ENCODE results near the gene CYTH1.

The CYTH1 gene

DNA sequence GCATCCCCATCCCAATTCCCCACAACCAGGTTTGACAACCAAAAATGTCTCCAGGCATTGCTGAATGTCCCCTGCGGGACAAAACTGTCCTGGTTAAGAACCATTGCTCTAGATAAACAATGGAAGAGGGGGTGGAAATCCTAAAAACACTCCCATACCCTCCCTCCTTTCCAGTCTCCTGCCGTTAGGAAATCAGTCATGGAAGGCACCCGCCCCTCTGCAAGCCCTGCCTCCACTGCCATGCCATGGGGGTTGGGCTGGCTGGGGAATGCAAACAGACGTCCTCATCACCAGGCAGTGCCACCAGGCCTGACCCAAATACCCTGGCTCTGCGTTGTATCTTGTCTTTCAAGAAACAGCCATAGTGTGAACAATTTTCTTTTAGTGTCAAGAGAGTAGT is 57.5 kb downstream of the CYTH1 start (continued):
- TF ChIP-seq, protein P1, sequence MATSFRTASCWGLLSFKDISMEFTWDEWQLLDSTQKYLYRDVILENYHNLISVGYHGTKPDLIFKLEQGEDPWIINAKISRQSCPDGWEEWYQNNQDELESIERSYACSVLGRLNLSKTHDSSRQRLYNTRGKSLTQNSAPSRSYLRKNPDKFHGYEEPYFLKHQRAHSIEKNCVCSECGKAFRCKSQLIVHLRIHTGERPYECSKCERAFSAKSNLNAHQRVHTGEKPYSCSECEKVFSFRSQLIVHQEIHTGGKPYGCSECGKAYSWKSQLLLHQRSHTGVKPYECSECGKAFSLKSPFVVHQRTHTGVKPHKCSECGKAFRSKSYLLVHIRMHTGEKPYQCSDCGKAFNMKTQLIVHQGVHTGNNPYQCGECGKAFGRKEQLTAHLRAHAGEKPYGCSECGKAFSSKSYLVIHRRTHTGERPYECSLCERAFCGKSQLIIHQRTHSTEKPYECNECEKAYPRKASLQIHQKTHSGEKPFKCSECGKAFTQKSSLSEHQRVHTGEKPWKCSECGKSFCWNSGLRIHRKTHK (tag by site-specific recombination; IDR thresholded peaks at IDR 0.05), result no peak
- TF ChIP-seq ZSCAN16 (tag by site-specific recombination; IDR thresholded peaks at IDR 0.05) (no peak), IKZF3 (tag by site-specific recombination; IDR thresholded peaks at IDR 0.05) (0 out of 2 replicates have a peak, but pooled peaks have one; percentile 26), GFI1B (tag by site-specific recombination; IDR thresholded peaks at IDR 0.05) (no peak), ZNF239 (tag by site-specific recombination; IDR thresholded peaks at IDR 0.05) (no peak), ZXDB (tag by site-specific recombination; IDR thresholded peaks at IDR 0.05) (no peak), BCL11B (tag by site-specific recombination; IDR thresholded peaks at IDR 0.05; ENCODE audit: low read depth) (no peak), ZNF341 (tag by site-specific recombination; IDR thresholded peaks at IDR 0.05; ENCODE audit: low read depth) (no peak), ZNF629 (tag by site-specific recombination; IDR thresholded peaks at IDR 0.05) (no peak), ZSCAN30 (tag by site-specific recombination; IDR thresholded peaks at IDR 0.05) (no peak), ZNF398 (tag by site-specific recombination; IDR thresholded peaks at IDR 0.05) (peak; percentile 68), ZNF701 (tag by site-specific recombination; IDR thresholded peaks at IDR 0.05) (no peak), EGR2 (tag by site-specific recombination; IDR thresholded peaks at IDR 0.05; ENCODE audit: low read depth) (no peak), HOXA7 (CRISPR knock-in tag; IDR thresholded peaks at IDR 0.05; ENCODE audit: borderline replicate concordance) (no peak), ZNF624 (tag by site-specific recombination; IDR thresholded peaks at IDR 0.05) (no peak), ZNF677 (tag by site-specific recombination; IDR thresholded peaks at IDR 0.05) (no peak), ZNF292 (tag by site-specific recombination; IDR thresholded peaks at IDR 0.05; ENCODE audit: borderline replicate concordance, low read depth) (no peak), SETDB1 (IDR thresholded peaks at IDR 0.05; ENCODE audit: insufficient read length, low read length) (no peak), ZNF621 (tag by site-specific recombination; IDR thresholded peaks at IDR 0.05) (no peak), ZNF449 (tag by site-specific recombination; IDR thresholded peaks at IDR 0.05) (peak; percentile 74; the same call in 1 of the 2 replicates), ZBTB48 (tag by site-specific recombination; IDR thresholded peaks at IDR 0.05) (no peak), BCL11A (tag by site-specific recombination; IDR thresholded peaks at IDR 0.05; ENCODE audit: low read depth) (no peak), SP2 (tag by site-specific recombination; IDR thresholded peaks at IDR 0.05) (0 out of 2 replicates have a peak, but pooled peaks have one; percentile 27), ZNF768 (tag by site-specific recombination; IDR thresholded peaks at IDR 0.05) (no peak), ZNF366 (tag by site-specific recombination; conservative IDR thresholded peaks at IDR 0.05) (no peak), MEIS1 (CRISPR knock-in tag; IDR thresholded peaks at IDR 0.05; ENCODE audit: borderline replicate concordance) (no peak), ZNF138 (tag by site-specific recombination; IDR thresholded peaks at IDR 0.05; ENCODE audit: borderline replicate concordance) (no peak), RBAK (tag by site-specific recombination; IDR thresholded peaks at IDR 0.05) (no peak)
- TF ChIP-seq, protein P2, sequence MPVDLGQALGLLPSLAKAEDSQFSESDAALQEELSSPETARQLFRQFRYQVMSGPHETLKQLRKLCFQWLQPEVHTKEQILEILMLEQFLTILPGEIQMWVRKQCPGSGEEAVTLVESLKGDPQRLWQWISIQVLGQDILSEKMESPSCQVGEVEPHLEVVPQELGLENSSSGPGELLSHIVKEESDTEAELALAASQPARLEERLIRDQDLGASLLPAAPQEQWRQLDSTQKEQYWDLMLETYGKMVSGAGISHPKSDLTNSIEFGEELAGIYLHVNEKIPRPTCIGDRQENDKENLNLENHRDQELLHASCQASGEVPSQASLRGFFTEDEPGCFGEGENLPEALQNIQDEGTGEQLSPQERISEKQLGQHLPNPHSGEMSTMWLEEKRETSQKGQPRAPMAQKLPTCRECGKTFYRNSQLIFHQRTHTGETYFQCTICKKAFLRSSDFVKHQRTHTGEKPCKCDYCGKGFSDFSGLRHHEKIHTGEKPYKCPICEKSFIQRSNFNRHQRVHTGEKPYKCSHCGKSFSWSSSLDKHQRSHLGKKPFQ (tag by site-specific recombination; IDR thresholded peaks at IDR 0.05), result no peak

Data from HEK293 (cell line).